Stimulated activated CD4-positive, alpha-beta T cell treated with anti-CD3 and anti-CD28 coated beads, Interleukin-1b, Interleukin-23, amount 100 ng/mL, for 1 hour (primary cell): ENCODE measurements around the gene SMCO2.

Experiments
- DNase-seq, 2 donors: peaks; one replicate each; pipeline ENCODE4 v3.0.0-alpha.2; 2020; ENCODE audit warnings: low read depth in 2 of 2

Gene SMCO2

DNA sequence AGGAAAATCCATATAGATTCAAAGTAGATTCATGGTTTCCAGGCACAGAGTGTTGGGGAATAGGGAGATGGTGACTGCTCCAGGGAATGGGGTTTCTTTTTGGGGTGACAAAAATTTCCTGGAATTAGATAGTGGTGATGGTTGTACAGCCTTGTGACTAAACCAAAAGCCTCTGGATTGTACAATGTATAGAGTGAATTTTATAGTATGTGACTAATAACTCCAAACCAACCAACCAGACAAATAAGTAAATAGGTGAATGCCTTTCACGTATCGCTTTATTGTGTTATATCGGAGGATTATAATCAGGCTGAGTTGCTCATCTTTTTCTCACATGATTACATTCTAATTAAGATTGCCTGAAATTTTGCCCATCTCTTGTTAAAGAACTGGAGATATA is 52.8 kb downstream of the SMCO2 start:
- DNase-seq = no peak

DNA sequence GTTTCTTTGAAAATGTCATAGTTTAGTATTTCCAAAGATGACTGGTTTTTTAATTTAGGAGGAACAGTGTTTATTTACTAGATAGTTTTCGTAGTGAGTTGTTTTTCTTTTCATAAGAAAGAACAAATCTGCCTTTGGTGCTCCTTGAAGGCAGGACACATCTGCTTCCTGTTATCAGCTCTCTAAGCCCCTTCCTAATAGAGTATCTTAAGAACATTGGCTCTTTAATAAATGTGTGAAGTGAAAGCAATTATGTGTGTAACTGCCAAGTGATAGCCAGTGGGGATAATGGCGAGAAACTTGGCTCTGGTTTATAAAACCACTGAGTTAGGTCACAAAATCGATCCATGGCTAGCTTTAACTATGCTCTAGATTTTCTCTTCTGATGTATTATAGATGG is 54.0 kb downstream of the SMCO2 start:
- DNase-seq = no peak

GRCh38 chr12:27502021-27502435 is 55.5 kb downstream of the SMCO2 start:
- DNase-seq = no peak

GRCh38 chr12:27504507-27504906 is 58.0 kb downstream of the SMCO2 start:
- DNase-seq = no peak

DNA sequence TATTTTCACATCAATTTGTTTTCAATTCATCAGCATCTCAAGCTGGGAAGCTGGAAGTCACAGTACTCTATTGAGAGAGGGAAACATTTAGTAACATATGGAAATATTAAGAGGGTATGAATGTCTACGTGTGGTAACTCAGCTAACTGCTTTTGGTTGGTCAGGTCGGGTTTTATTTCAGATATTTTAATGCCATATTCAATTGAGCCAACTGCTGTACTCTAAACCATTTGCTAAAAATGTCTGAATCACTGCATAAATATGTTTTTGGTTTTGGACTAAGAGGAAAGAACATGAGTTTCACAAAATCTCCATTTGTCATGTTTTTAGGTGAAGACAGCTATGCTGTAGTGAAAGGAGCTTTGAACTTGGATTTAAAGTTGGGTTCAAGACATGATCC is 58.6 kb downstream of the SMCO2 start:
- DNase-seq = no peak

DNA sequence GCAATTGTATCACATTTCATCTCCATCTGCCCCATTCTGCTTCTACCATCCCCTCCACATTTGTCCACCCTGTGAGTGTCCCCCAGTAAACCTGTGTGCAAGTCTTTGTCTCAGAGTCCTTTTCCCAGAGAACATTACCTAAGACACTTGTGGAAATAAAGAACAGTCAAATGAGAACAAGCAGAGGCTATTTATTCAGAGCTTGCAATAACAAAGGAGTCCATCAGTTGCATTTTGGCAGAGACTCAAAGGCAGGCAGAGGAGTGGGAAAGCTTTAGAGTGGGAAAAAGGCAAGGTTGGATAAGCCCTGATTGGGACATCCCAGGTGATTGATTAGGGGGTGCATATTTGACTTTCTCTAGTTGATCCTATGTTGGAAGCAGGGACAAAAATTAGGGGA is 59.2 kb downstream of the SMCO2 start:
- DNase-seq = no peak

- no peak for DNase-seq
These were observed 60.2 kb downstream of the SMCO2 start for GRCh38 chr12:27506645-27507189.

- no peak for DNase-seq
These were observed 62.3 kb downstream of the SMCO2 start for GRCh38 chr12:27508736-27509431.

DNA sequence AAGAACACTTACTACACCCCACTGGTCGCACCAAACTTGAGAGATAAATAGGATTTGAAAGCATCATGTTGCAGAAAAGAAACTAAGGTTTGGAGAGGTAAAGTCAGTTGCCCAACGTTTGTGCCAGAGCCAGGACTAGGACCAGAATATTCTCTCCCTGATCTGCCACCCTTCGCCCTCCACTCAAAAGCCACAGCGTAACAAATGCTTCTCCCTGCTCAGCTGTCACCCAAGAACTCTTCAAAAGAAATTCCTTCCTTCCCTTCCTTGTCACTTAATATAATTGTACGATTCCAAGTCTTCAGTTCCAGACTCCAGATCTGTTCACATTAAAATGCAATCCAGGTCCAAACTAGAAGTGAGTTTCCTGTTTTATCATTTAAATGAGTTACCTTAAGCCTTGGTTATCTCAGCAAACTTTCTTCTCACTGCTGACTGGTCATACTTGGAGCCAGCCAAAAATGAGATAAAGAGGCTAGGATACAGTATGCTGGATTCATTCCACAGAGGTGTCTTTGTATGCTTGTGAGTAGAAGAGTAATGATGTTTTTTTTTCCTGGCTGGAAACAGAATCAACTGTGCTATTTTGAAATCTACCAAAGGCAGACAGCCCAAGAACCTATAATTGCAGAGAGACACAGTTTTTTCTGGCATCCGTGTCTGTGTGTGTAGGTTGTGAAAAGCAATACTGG is 64.6 kb downstream of the SMCO2 start:
- no peak for DNase-seq

DNA sequence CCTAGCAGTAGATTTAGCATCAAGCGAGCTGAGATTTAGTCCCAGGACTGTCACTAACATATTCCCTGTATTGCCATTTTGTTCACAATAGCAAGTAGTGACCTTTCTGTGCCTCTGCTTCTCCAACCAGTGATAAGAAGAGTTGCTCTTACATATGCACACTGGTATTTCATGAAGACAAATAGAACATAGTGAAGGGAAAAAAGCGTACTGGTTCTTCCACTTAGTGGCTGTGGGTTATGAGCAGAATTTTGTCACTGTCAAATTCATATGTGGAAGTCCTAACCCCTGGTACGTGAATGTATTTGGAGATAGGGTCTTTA is 65.1 kb downstream of the SMCO2 start:
- DNase-seq = no peak

- no peak for DNase-seq
These were observed 66.8 kb downstream of the SMCO2 start for GRCh38 chr12:27513155-27513824.

GRCh38 chr12:27515671-27516070 is 69.1 kb downstream of the SMCO2 start:
- DNase-seq = no peak

DNA sequence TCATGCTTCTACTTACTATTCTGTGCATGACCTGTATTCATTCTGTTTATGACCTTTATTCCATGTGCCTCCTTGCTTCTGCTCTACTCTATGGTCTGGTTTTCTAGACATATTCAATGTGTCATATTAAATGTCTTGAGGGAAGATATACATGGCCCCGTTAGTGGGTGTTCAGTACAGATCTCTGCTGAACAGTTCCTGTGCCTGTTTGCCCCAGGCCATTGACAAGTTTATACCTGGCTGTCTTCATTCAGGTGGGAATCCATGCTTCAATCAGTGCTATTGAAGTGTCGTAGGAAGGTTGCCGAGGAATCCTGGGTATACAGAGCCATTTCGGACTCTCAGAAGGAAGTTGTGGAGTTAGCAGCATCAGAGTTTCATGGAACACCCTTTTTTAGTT is 70.1 kb downstream of the SMCO2 start:
- DNase-seq = no peak

GRCh38 chr12:27517546-27517945 is 71.0 kb downstream of the SMCO2 start:
- DNase-seq = no peak

DNA sequence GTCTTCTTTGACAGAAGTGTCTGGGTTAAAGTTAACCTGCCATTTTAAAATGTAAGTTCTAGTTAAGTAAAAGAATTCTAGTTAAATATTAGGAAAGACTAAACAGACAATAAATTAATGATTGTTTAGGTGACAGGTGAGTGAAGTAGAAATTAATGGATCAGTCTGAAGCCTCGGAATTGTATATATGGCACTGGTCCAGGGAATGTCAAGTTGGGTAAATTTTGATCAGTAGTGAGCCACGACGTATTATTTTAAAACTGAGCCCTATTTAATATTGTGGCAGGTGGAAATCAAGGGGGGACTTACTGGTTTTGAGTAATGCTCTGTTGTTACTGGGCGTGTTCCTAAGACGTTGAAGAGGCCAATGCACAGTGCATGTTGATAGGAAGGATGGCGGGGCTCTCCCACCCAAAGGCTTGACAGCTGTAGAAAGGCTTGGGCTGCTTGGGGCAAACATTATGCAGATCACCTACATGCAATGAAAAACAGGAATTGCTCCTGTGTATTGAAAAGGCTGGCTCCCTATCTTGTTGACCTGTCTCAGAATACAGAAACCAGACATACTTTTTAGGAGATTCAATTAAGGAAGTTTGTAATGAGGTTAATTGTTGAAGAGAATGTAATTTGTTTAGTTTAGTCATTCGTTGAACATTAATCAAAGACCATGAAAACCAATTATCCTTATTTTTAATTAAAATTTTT is 71.6 kb downstream of the SMCO2 start:
- DNase-seq = no peak

DNA sequence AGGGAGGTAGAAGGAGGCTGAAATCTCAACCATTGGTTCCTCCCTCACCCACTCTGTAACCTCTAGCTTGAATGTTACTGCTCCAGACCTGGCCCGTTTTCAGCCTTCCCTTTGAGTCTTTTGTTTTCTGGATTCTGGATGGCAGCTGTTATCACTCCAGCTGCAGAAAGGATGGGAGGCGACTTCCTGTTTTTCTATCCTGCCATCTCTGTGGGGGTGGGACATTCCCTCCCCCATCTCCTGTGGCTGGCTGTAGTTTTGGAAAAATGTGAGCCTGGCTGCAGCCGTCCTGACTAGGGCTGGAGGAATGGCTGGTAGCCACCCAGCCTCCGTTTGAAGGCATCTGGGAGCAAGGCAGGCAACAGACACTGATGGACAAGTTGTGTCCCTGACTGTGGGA is 74.5 kb downstream of the SMCO2 start:
- DNase-seq = no peak

DNA sequence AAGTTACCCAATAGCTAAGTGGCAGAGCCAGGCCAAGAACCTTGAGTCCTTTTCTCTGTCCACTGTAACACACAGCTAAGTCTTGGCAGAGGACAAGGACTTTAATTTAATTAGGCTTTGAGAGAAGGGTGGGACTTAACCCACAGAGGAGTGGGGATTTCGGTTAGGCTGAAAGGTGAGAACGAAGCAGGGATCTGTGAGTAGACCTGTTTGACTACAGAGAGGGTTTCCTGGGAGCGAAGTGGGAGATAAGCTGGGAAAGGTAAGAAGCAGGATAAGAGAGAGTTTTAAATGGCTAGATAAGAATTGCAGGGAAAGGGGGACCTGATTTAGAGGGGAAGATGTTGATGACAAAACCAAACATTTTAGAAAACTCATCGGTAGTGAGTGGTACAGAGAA is 75.4 kb downstream of the SMCO2 start:
- DNase-seq = no peak

GRCh38 chr12:27523305-27523641 is 76.7 kb downstream of the SMCO2 start:
- DNase-seq = no peak

- peak; percentile 96 to 99 for DNase-seq
These were observed 77.3 kb downstream of the SMCO2 start, which contains the start of gene PPFIBP1 for GRCh38 chr12:27523642-27524493. PPFIBP1 (plus strand) TSS chr12:27524206; CDS start chr12:27633397, 109,191 bp downstream.

DNA sequence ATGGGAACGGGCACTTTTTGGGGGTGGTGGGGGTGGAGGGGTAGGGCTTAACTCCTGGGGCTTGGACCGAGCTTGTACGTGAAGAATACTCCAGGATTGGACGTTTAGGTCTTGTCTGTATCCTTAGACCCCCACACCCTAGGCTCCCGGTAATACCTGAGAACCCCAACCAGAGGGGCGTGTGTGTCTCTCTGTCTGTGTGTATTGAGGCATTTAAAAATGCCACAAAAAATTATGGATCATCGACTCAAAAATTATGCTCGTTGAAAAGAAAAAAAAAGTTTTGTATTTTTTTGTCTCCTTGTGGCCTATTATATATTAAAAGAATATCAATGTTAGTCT is 77.9 kb downstream of the SMCO2 start:
- DNase-seq = no peak
